Breast epithelium (tissue), 3 donors: ENCODE measurements around the gene SLC39A6.

Experiments used
- POLR2A ChIP-seq: fragments of 450-650 bp; IDR thresholded peaks from one replicate; pipeline ENCODE4 v1.6.1; 2016; ENCODE audit warnings: antibody characterized with exemption, mild to moderate bottlenecking, moderate library complexity
- TF ChIP-seq, protein P1 (sequence below), 3 donors: fragments of 450-650 bp; IDR thresholded peaks; one replicate each; pipeline ENCODE4 v1.5.1; 2016 to 2017; ENCODE audit warnings: antibody characterized with exemption in 3 of 3, mild to moderate bottlenecking in 3 of 3, moderate library complexity in 3 of 3

DNA sequence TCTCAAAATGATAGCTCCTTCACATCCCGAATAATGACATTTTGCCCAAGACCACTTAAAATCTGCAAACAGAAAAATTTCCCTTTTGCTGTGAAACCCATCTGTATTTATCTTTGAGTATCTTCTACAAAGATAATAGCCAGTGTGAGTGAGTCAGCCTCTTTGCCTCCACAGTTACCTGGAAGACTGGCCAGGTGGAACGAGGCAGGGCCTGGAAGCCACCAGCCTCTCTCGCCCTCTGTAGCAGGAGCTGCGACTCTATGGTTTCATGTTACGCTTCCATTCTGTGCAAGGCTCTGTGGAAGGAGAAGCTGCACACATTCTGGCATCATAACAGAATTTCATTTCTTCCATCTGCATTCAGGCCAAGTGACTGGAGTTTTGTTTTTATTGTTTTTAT is 10.1 kb upstream of the SLC39A6 start:
- no peak for TF ChIP-seq POLR2A
- TF ChIP-seq, protein P1, sequence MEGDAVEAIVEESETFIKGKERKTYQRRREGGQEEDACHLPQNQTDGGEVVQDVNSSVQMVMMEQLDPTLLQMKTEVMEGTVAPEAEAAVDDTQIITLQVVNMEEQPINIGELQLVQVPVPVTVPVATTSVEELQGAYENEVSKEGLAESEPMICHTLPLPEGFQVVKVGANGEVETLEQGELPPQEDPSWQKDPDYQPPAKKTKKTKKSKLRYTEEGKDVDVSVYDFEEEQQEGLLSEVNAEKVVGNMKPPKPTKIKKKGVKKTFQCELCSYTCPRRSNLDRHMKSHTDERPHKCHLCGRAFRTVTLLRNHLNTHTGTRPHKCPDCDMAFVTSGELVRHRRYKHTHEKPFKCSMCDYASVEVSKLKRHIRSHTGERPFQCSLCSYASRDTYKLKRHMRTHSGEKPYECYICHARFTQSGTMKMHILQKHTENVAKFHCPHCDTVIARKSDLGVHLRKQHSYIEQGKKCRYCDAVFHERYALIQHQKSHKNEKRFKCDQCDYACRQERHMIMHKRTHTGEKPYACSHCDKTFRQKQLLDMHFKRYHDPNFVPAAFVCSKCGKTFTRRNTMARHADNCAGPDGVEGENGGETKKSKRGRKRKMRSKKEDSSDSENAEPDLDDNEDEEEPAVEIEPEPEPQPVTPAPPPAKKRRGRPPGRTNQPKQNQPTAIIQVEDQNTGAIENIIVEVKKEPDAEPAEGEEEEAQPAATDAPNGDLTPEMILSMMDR (IDR thresholded peaks at IDR 0.05), result no peak
